Myometrial cell (primary cell): ENCODE data around the gene BCAN. TPM values are rescaled to one million over a fixed set of nuclear protein-coding genes. Genes with fewer than 3 reads are reported as not detected.

ENCODE experiments used
- total RNA-seq: library from RNA; depleted of rRNA; stranded (reverse); fragments of >200 nt; gene quantifications from 2 replicates; pipeline ENCODE4 v1.2.3, GENCODE V29; 2015

The BCAN gene
- not detected in 2 replicates for total RNA-seq

GRCh38 chr1:156641761-156642264, at the start of gene BCAN:
TSS of gene BCAN (plus strand) at chr1:156642117. CDS start at chr1:156646055, 3,938 bp downstream.

DNA sequence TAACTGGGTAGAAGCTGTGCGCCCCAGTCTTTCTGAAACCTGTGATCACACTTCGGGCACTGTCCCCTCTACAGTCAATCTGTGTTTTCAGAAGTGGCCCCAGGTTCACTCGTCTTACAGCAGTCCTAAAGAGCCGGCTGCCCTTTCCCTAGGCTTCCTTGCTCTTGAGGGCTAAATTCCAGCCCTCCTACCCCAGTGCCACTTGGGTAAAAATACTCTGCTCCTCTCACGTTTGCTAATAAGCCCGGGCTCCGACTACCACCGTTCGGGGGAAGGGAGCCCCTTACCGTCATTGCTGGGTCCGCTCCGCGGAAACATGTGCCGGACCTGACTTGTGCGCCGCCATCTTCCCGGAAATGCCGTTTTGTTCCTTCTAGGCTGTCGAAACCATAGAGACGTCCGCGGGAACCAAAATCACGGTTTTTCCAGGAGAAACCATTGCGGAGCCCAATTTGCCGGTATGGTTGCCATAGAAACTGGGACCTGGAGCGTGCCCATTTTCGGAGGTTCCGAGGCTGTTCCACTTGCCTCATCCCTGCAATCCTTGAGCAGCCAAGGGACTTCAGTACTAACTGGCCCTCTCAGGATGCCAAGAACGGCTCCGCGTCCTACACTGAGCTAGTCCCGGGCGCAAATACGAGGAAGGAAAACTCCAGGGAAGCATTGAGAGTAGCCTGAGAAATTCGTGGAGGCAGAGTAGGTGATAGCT, 40.6 kb upstream of the BCAN start, which contains the start of gene GPATCH4:
Gene GPATCH4, minus strand, starts transcription at position 358 of the 709 bp plus-strand sequence.

DNA sequence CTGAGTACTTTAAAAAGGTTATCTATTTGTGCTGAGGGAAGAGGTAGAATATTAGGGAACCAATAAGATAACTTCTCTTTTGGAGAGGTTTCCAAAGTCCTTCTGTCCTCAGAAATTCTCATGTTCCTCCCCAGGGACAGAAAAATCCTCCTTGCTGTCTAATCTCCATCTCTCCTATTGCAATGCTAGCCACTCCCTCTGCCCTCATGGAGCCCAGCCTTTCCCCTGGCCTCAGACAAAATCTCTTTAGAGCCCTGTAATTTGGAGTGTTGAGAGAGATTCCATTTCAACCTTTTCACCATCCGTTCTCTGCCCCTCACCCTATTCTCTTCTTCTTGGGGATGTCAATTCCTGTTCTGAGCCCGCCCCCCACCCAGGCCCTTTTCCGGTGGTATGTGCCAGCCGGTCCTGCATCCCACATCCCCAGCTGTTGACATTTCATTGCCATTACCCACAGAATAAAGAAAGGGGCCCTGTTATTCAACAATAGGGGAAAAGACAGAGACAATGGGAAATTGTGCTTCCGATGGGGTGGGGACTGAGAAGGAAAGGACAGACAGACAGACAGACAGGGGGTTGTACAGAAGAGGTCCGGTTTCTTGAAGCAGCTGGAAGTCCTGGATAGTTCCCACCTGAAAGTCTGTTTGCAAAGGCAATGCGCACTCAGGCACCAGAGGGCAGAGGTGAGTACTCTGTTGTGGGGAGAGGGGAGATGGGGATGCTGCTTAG, 22.9 kb upstream of the BCAN start, which contains the start of gene HAPLN2:
Gene HAPLN2, plus strand, starts transcription at position 563 of the 729 bp plus-strand sequence. CDS start 4,076 bp downstream, outside the sequence.

DNA sequence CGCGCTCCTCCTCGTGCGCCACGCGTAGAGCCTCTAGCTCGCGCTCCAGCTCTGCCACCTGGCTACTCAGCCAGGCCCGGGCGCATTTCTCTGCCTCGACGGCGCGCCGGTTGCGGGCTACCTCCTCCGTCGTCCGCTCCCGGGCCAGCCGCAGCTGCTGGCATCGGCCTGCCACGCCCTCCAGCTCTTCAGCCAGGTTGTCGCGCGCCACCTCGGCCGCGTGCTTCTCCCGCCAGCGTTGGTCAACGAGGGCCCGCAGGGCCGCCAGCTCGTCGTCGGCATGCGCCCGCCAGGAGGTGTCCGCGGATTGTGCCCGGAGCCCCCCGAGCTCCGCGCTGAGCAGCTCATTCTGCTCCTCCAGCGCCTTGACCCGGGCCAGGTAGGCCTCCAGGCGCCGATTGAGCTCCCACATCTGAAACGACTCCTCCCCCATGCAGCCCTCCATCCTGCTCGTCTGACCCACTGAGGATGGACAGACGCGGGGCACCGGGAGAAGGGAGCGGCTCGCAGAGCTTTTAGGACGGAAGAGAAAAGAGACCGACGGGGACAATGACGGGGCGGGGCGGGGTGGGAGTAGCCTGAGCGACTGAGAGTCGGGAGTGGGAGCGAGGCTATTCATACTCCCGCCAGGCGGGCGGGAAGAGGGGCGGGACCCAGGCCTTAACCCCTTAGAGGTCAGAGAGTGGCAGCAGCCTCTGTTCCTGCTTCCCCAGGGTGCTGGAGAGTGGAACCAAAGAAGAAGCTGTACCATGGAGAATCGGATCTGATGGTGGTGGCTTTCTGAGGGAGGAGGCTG, 35.1 kb downstream of the BCAN start, which contains the start of gene NES:
Gene NES, minus strand, starts transcription at position 588 of the 796 bp plus-strand sequence. Its CDS starts 143 bp downstream, at position 445.

DNA sequence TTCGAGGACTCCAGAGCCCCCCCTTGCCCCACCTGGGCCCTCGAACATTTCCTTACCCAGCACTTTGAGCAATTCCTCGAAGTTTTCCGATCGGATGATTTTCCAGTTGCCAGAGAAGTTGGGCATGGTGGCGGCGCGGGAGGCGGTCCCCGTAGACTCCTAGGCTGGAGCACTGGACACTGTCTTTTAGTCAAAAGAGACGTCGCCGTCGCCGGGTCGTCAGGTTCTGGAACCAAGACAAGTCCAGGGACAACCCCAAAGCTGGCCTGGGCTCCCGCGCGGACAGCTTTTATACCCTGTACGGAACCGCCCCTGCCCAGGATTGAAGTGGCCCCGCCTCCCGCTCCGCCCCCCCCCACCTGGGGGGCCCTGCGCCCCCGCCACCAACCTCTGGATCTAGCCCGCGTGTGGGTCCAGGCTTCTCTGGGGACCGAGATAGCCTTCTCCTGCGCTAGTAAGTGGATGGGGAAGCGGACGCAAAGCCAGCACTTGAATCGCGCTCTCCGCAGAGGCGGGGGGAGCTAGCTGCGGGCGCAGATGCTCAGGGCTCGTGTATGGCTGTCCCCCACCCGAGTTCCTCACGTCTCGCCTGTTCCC, 63.5 kb downstream of the BCAN start, which contains the start of gene CRABP2:
Gene CRABP2, minus strand, starts transcription at position 263 of the 597 bp plus-strand sequence. Its CDS starts 137 bp downstream, at position 126.

Other genes with a start within 250 kb of the BCAN start
- 10.4 and 21.1 TPM in 2 replicates for gene MEF2D, start 141.3 kb upstream of the BCAN start, total RNA-seq
- 24.8 and 29.4 TPM in 2 replicates for gene IQGAP3, start 69.6 kb upstream of the BCAN start, total RNA-seq
- gene TTC24, start 62.4 kb upstream of the BCAN start, total RNA-seq: not detected in 2 replicates
- gene NAXE, start 50.3 kb upstream of the BCAN start, total RNA-seq: 76.2 and 93.1 TPM in 2 replicates
- gene GPATCH4, start 40.6 kb upstream of the BCAN start, total RNA-seq: 9.8 and 17.9 TPM in 2 replicates
- gene HAPLN2, start 22.7 kb upstream of the BCAN start, total RNA-seq: not detected in 2 replicates
- 50.5 and 65.4 TPM in 2 replicates for gene NES, start 35.3 kb downstream of the BCAN start, total RNA-seq
- gene CRABP2, start 63.5 kb downstream of the BCAN start, total RNA-seq: 38.1 and 39.7 TPM in 2 replicates
- 10.7 and 11.9 TPM in 2 replicates for gene METTL25B, start 86.4 kb downstream of the BCAN start, total RNA-seq
- gene ISG20L2, start 86.6 kb downstream of the BCAN start, total RNA-seq: 8.6 and 16.1 TPM in 2 replicates
- 95.7 and 127 TPM in 2 replicates for gene MRPL24, start 99.0 kb downstream of the BCAN start, total RNA-seq
- 222 and 227 TPM in 2 replicates for gene HDGF, start 109.6 kb downstream of the BCAN start, total RNA-seq
- 35.3 and 36.3 TPM in 2 replicates for gene PRCC, start 125.4 kb downstream of the BCAN start, total RNA-seq
- gene SH2D2A, start 174.7 kb downstream of the BCAN start, total RNA-seq: 0.86 TPM in 1 of 2 replicates, not detected in the other
- not detected in 2 replicates for gene INSRR, start 217.0 kb downstream of the BCAN start, total RNA-seq
- 1.2 TPM in 1 of 2 replicates, not detected in the other for gene NTRK1, start 218.7 kb downstream of the BCAN start, total RNA-seq